ENCODE data around the gene ACBD4. TPM values are rescaled to one million over a fixed set of nuclear protein-coding genes. Genes with fewer than 3 reads are reported as not detected.

ACBD4 gene, protein sequence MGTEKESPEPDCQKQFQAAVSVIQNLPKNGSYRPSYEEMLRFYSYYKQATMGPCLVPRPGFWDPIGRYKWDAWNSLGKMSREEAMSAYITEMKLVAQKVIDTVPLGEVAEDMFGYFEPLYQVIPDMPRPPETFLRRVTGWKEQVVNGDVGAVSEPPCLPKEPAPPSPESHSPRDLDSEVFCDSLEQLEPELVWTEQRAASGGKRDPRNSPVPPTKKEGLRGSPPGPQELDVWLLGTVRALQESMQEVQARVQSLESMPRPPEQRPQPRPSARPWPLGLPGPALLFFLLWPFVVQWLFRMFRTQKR
- total RNA-seq = 4.1 and 4.8 TPM in 2 replicates

DNA sequence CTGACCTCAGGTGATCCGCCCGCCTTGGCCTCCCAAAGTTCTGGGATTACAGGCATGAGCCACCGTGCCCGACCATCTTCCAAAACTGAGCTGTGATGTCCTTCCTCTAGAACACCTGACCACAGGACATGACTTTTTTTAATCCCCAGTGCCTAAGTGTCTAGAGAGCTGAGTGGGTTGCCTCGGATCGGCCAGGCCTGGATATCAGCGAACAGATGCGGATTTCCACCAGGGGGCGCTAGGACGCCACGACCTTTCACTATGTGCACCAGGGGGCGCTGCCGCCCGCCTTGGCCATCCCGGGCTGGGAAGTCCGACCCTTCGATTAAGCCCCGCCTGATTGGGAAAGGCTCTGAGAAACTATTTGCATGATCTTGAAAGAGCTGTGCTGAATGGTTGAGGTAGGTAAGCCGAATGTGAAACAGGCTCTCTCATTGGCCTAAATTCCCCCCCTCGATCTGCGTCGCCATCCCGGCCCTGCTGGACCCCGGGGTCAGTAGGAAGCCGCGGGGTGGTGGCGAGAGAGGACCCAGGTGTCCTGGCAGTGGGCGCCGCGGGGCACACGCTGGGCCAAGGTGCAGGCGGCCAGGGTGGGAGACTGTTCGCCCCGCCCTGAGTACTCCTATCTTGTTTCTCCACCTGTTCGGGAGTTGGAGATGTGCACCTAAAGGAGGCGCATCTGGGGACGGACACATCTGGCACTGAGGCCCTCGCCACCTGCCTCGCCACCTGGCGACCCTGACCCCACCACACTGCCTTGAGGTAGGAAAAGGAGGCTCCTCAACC lies at the start of gene ACBD4:
Gene ACBD4 (plus strand): TSS at position 496 of the 786 bp plus-strand sequence. CDS start 458 bp downstream, outside the sequence.

DNA sequence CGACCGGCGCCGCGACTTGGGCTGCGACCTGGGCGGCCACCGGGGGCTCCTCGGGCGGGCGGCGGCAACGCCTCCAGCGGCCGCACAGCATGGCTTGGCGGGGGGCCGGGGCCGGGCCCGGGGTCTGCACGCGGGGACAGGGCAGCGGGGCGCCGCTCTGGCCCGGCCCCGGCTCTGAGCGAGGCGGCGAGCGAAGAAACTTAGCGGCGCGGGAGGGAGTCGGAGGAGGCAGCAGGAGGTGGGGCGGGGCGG lies 3.2 kb upstream of the ACBD4 start, which contains the start of gene PLCD3:
Gene PLCD3 (minus strand): TSS at position 196 of the 252 bp plus-strand sequence. CDS start 105 bp downstream, at position 91.

DNA sequence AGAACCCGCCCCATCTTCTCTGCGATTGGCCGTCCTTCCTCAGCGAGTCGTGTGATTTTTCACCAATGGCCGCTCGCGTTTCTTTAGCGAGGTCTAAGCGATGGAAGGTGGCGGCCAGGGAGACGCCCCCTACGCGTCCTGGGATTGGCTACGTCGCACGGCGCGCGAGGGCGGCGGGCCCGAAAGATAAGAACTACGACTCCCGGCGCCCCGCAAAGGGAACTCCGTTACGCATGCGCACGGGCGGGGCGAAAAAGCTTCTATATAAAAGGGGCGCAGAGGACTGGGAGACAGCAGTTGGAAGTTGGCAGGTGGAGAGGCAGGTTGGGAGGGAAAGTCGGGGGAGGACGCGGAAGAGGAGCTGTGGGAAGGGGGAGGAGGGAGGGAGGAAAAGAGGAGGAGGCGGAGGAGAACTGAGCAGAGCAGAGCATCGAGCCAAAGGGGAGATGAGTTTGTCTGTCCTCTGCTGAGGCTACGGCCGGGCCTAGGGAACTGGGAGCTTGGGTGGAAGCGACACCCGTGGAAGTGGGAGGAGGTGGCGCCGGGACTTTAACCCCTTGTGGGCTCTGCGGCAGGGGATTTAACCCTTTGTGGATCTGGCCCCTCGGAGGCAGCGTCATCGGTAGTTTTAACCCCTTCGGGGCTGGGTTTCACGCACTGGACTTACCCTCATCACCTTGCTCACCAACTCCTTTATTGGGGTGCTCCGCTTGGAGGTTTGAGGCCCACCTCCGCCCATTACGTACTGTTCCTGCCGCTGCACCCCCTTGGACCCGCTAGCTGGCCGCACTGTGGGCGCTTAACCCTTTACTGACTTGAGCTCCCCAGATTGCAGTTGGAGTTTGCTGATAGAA lies 12.9 kb downstream of the ACBD4 start, which contains the start of gene HEXIM1:
Gene HEXIM1 (plus strand): TSS at position 293 of the 854 bp plus-strand sequence. CDS start 716 bp downstream, outside the sequence.

DNA sequence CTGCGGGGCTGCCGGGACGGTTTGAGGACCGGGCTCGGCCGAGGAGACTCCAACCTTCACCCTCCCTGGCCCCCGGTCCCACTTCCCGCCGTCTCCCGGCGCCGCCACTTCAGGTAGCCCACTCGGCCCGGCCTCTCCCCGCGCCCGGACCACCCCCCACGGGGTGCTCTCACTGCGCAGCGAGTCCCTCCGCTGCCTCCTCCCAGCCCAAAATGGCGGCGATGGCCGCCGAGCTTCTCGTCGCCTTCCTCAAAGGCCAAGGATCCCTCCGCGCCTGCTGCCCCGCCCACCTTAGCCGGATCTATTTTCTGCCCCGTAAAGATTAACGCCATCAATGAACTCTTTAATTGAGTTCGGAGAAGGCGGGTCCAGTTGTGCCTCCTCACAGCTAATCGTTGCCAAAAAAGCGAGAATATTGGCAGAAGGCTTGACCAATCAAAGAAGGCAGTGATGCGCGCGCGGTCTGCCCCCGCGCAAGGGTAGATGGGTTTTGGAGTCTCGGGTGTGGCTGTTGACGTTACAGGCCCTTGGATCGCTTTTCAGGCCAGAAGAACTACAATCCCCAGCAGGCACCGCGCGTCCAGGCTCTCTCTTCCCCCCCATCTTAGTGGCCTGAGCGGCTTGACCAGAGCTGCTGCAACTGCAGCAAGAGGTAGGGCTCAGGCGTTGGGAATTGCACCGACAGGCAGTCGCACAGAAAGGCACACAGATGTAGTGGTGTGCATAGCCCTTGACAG lies 26.0 kb downstream of the ACBD4 start, which contains the start of gene HEXIM2:
Gene HEXIM2 (plus strand): TSS at position 588 of the 737 bp plus-strand sequence. CDS start 919 bp downstream, outside the sequence.

Other genes with a start within 250 kb of the ACBD4 start
- gene EFTUD2, start 236.2 kb upstream of the ACBD4 start, total RNA-seq = 72.9 and 93.6 TPM in 2 replicates
- gene GFAP, start 220.2 kb upstream of the ACBD4 start, total RNA-seq = 0.05 TPM in 1 of 2 replicates, not detected in the other
- 10.4 and 15.2 TPM in 2 replicates for gene KIF18B, start 187.9 kb upstream of the ACBD4 start, total RNA-seq
- gene C1QL1, start 167.4 kb upstream of the ACBD4 start, total RNA-seq = 0.42 and 0.71 TPM in 2 replicates
- 31.7 and 44.7 TPM in 2 replicates for gene DCAKD, start 84.1 kb upstream of the ACBD4 start, total RNA-seq
- gene NMT1, start 74.4 kb upstream of the ACBD4 start, total RNA-seq = 75.3 and 93.2 TPM in 2 replicates
- gene PLCD3, start 3.2 kb upstream of the ACBD4 start, total RNA-seq = 83.4 and 121 TPM in 2 replicates
- 19.5 and 24.3 TPM in 2 replicates for gene HEXIM1, start 12.8 kb downstream of the ACBD4 start, total RNA-seq
- 4.9 and 9.0 TPM in 2 replicates for gene HEXIM2, start 26.2 kb downstream of the ACBD4 start, total RNA-seq
- gene FMNL1, start 86.2 kb downstream of the ACBD4 start, total RNA-seq = 1.3 and 2.8 TPM in 2 replicates
- not detected in 2 replicates for gene SPATA32, start 126.4 kb downstream of the ACBD4 start, total RNA-seq
- gene MAP3K14, start 181.3 kb downstream of the ACBD4 start, total RNA-seq = 4.8 and 5.2 TPM in 2 replicates